GM12878 (cell line): ENCODE measurements around the gene CREB5. TPM values are rescaled to one million over a fixed set of nuclear protein-coding genes. Genes with fewer than 3 reads are reported as not detected.
A peak's percentile ranks its signal among the peaks of the same experiment; 100 is the strongest.

Experiments used
- ATAC-seq: fragments of 200-7000 bp; cut with Tn5 transposase; 3 replicates; pipeline ENCODE4 v1.9.1; 2020; ENCODE audit warnings: mild to moderate bottlenecking, moderate library complexity
- BruUV-seq: library from RNA; stranded (reverse); fragments of 400-500 nt; replicated peaks from 2 replicates; lab custom pipeline; 2021; lab: Mats Ljungman, UMichigan
- CTCF ChIA-PET: fragments of 300-600 bp; sonication (Branson Sonifier 250); formaldehyde crosslinking; extraction: SDS; loops from one replicate; lab custom pipeline; 2021; ENCODE audit warnings: inconsistent platforms; lab: Yijun Ruan, JAX
- POLR2A ChIA-PET: fragments of 350-600 bp; formaldehyde crosslinking; extraction: SDS; loops from one replicate; lab custom pipeline; 2021; ENCODE audit warnings: inconsistent platforms; lab: Charles Lee
- RAD21 ChIA-PET: fragments of 300-600 bp; sonication (Branson Sonifier 250); formaldehyde crosslinking; loops from one replicate; lab custom pipeline; 2023; ENCODE audit warnings: antibody characterized with exemption; ENCODE audit not compliant: unreplicated experiment; lab: Charles Lee
- SMC1A ChIA-PET: fragments of 300-600 bp; sonication (Branson Sonifier 250); formaldehyde crosslinking; loops from one replicate; lab custom pipeline; 2023; ENCODE audit not compliant: unreplicated experiment, uncharacterized antibody; lab: Charles Lee
- DNase-seq: peaks from one replicate; pipeline ENCODE4 v3.0.0-alpha.2; 2011; ENCODE audit warnings: low read depth, low spot score
- FAIRE-seq: peaks from 3 replicates; lab custom pipeline; 2011; peaks lifted over from hg19 to GRCh38; lab: Jason Lieb, UNC
- H2AFZ ChIP-seq: 2 replicates; pipeline ENCODE4 v1.6.0; 2011; ENCODE audit warnings: low read depth, low read length, control low read depth; ENCODE audit not compliant: control insufficient read depth
- H3K27ac ChIP-seq: 2 replicates; pipeline ENCODE4 v1.5.1; 2011; ENCODE audit warnings: control low read depth; ENCODE audit not compliant: control insufficient read depth, insufficient read depth
- H3K27me3 ChIP-seq, 2 experiments: replicated peaks in 1 of 2; 2 replicates each; pipeline versions ENCODE4 v1.6.0 to v1.6.1; 2011; ENCODE audit warnings: low read length in 1 of 2; ENCODE audit not compliant: control insufficient read depth in 2 of 2, insufficient read depth in 2 of 2
- H3K36me3 ChIP-seq, 2 experiments: 2 replicates each; pipeline ENCODE4 v1.5.1; 2011; ENCODE audit warnings: low read length in 1 of 2; ENCODE audit not compliant: control insufficient read depth in 2 of 2, insufficient read depth in 2 of 2
- H3K4me1 ChIP-seq: 2 replicates; pipeline ENCODE4 v1.6.1; 2011; ENCODE audit warnings: mild to moderate bottlenecking, low read length, moderate library complexity, mixed read lengths; ENCODE audit not compliant: control insufficient read depth, insufficient read depth
- H3K4me2 ChIP-seq: 2 replicates; pipeline ENCODE4 v1.6.0; 2011; ENCODE audit warnings: control low read depth; ENCODE audit not compliant: control insufficient read depth, insufficient read depth
- H3K4me3 ChIP-seq: fragments of 200-600 bp; sonication (generic); 2 replicates; pipeline ENCODE4 v1.5.1; 2016
- H3K79me2 ChIP-seq: 2 replicates; pipeline ENCODE4 v1.6.0; 2011; ENCODE audit warnings: low read length; ENCODE audit not compliant: control insufficient read depth, insufficient read depth
- H3K9ac ChIP-seq: 2 replicates; pipeline ENCODE4 v1.8.0; 2011; ENCODE audit warnings: low read length, control low read depth, mixed read lengths; ENCODE audit not compliant: control insufficient read depth, insufficient read depth
- H3K9me3 ChIP-seq: replicated peaks from 3 replicates; pipeline ENCODE4 v1.5.1; 2011; ENCODE audit warnings: mild to moderate bottlenecking, low read length; ENCODE audit not compliant: control insufficient read depth, insufficient read depth
- H4K20me1 ChIP-seq: 2 replicates; pipeline ENCODE4 v1.6.0; 2011; ENCODE audit not compliant: control insufficient read depth, insufficient read depth
- RUNX3 ChIP-seq: IDR thresholded peaks from 2 replicates; pipeline ENCODE4 v1.6.1; 2012; ENCODE audit warnings: low read length, inconsistent platforms
- SKIL ChIP-seq: fragments of 450-650 bp; IDR thresholded peaks from 2 replicates; pipeline ENCODE4 v1.6.1; 2017; ENCODE audit warnings: mild to moderate bottlenecking, low read depth, inconsistent platforms; ENCODE audit not compliant: poor library complexity, severe bottlenecking
- WGBS: methylation state at CpG from one replicate; pipeline ENCODE4 v1.1.6; 2016; ENCODE audit warnings: low lambda C conversion rate; ENCODE audit not compliant: insufficient replicate concordance, insufficient coverage; ENCODE audit errors: missing lambda C conversion rate; 5-methylcytosine and 5-hydroxymethylcytosine counted together
- in situ Hi-C: fragments of 300-500 bp; cut with MboI; formaldehyde crosslinking; loops from 9 replicates; pipeline ENCODE4 v1.14.3; 2018; ENCODE audit warnings: mixed read lengths
- intact Hi-C: fragments of 100-400 bp; cut with micrococcal nuclease; formaldehyde crosslinking; loops from one replicate; pipeline ENCODE4 v1.14.2; 2022; ENCODE audit not compliant: unreplicated experiment
- polyA plus RNA-seq, 11 experiments: library from polyadenylated mRNA; depleted of rRNA in 4 of 11; unstranded in 6 of 11; stranded (reverse) in 5 of 11; fragments of >200 nt; fragmentation: Nextera tagmentation in 4 of 11; fragmentation: Illumina TruSeq in 1 of 11; extraction: Ambion mirVana in 4 of 11; extraction: Trizol in 1 of 11; gene quantifications; 1 replicate in 1 of 11; 2 replicates in 10 of 11; pipeline versions ENCODE4 v1.2.1 to v1.2.3, GENCODE V29; 2011 to 2016; ENCODE audit warnings: inconsistent platforms in 2 of 11, missing spikeins in 2 of 11, low read depth in 1 of 11
- total RNA-seq, 4 experiments: library from RNA; depleted of rRNA in 3 of 4; stranded (reverse); fragments of >200 nt in 3 of 4; fragmentation: Illumina TruSeq in 1 of 4; extraction: Trizol in 1 of 4; gene quantifications; 2 replicates each; pipeline versions ENCODE4 v1.2.1 to v1.2.3, GENCODE V29; 2013 to 2021

CREB5 gene
- total and polyA plus RNA-seq, 10 of the 15 experiments (the other 5 are each of a cell fraction or from before 2014, with no cell fraction given), result 12.9 to 74.1 (median 53.0) TPM

GRCh38 chr7:28433699-28434219 lies 21.4 kb downstream of the CREB5 start:
- no peak overlapping the region for H3K4me3 ChIP-seq
- H3K4me1 ChIP-seq, result no peaks in the 10 kb centered on the region
- H4K20me1 ChIP-seq, result no peaks in the 10 kb centered on the region
- WGBS, result 17% methylated on average over 4 of the region's 4 CpGs
- CTCF ChIA-PET, result interaction anchor here (1.4 to 1.8 kb wide), 2 partner anchors 13 to 62 kb away, joined by 3 to 6 read pairs; no protein-coding TSS in a partner anchor
- no peaks in the 10 kb centered on the region for H3K79me2 ChIP-seq
- peak; percentile 49 for ATAC-seq
- H3K4me2 ChIP-seq, result no peak overlapping the region
- no peak for FAIRE-seq
- DNase-seq, result no peak
- RAD21 ChIA-PET, result interaction anchor here (1.0 to 2.1 kb wide), 5 partner anchors 15 to 103 kb away, joined by 3 to 10 read pairs (median 5); partner anchors contain the start of gene CREB5
- in situ Hi-C loops (no loop called here), intact Hi-C loops (no loop called here)
- SMC1A ChIA-PET, result interaction anchor here (0.6 to 4.0 kb wide), 14 partner anchors 8 to 158 kb away, joined by 3 to 13 read pairs (median 5); no protein-coding TSS in a partner anchor
- TF ChIP-seq SKIL (no peak), RUNX3 (peak; percentile 60; the same call in 1 of the 2 replicates)
- no peak overlapping the region for H3K9ac ChIP-seq
- H2AFZ ChIP-seq, result no peak overlapping the region
- no peak overlapping the region for H3K27ac ChIP-seq
- BruUV-seq, result no TSS peak
- H3K36me3 ChIP-seq, result no peaks in the 10 kb centered on the region; a peak in 1 of 4 replicates
- no peaks in the 10 kb centered on the region for H3K9me3 ChIP-seq
- POLR2A ChIA-PET, result interaction anchor here (0.9 kb wide), 1 partner anchor 18 kb away, joined by 3 read pairs; no protein-coding TSS in a partner anchor
- no peaks in the 10 kb centered on the region for H3K27me3 ChIP-seq
